Stimulated activated CD4-positive, alpha-beta T cell treated with anti-CD3 and anti-CD28 coated beads, Interleukin-12 subunit alpha, Interleukin-12 subunit beta, amount 100 ng/mL, for 4 hours (primary cell): ENCODE measurements around the gene RGS10.
"Not testable (repeated sequence)": the region's sequence is repeated elsewhere in the genome, so short reads cannot be mapped to it uniquely, and the experiment has no call there.

Source experiments
- DNase-seq: peaks from one replicate; pipeline ENCODE4 v3.0.0-alpha.2; 2020

RGS10 gene

DNA sequence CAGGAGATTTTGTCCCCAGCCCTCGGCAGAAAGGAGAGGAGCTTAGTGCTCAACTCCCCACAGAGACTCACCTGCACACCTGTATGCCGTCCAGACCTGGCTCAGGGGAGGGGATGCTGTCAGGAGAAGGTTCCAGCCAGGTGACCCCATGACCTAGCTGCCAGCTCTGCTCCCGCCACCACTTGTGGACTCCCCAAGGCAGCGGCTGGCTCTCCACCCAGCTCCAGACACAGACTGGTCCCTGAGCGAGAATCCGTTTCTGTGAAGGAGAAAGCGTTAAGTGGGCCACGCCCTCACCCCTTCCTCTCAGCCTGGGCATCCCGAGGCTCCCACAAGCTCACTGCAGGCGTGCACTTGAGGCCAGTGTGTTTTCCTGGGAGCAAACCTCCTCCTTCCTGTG lies 76.4 kb downstream of the RGS10 start:
- no peak for DNase-seq

DNA sequence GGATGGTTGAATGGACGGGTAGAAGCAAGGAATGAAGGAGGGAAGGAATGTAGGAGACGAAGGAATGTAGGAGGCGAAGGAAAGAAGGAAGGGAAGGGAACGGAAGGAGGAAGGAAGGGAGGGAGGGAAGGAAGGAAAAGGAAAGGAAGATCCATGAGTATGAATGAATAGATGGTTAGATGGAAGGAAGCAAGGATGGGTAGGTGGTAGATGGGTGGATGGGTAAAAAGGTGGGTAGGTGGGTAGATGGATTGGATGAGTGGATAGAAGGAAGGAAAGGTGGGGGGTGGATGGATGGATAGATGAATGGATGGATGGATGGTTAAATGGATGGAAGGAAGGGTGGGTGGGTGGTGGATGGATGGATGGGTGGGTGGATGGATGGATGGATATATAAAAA lies 77.4 kb downstream of the RGS10 start:
- no peak for DNase-seq

DNA sequence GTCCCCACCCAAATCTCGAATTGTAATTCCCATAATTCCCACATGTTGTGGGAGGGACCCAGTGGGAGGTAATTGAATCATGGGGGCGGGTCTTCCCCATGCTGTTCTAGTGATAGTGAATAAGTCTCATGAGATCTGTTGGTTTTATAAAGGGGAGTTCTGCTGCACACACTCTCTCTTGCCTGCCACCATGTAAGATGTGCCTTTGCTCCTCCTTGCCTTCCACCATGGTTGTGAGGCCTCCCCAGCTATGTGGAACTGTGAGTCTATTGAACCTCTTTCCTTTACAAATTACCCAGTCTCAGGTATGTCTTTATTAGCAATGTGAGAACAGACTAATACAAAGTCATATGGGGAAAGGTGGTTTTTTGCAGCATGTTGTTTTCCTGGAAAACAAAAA lies 79.3 kb downstream of the RGS10 start:
- not testable (repeated sequence) for DNase-seq

GRCh38 chr10:119462773-119463172 lies 79.7 kb downstream of the RGS10 start:
- no peak for DNase-seq

GRCh38 chr10:119461923-119462322 lies 80.6 kb downstream of the RGS10 start:
- DNase-seq: no peak

DNA sequence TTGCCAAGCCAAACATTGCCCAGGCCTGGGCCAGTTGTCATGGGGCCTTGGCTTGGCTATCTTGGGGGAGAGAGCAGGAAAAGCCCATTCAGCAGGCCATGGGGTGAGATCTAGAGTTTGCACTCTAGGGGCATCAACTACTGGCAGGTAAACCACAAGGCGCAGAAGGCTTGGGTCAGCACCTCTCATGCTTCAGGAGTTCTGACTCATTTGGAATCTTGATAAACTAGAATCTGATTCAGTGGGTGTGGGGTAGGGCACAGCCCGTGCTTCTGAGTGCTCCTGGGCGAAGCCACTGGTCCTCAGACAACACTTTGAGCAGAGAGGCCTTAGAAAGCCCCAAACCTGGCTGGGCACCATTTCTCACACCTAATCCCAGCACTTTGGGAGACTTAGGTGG lies 81.1 kb downstream of the RGS10 start:
- no peak for DNase-seq

- DNase-seq: no peak
These were observed 81.9 kb downstream of the RGS10 start for GRCh38 chr10:119460369-119461195.

- DNase-seq: no peak
These were observed 82.7 kb downstream of the RGS10 start for GRCh38 chr10:119459681-119460340.

- no peak for DNase-seq
These were observed 84.4 kb downstream of the RGS10 start for GRCh38 chr10:119457966-119458766.

GRCh38 chr10:119456435-119456810 lies 86.1 kb downstream of the RGS10 start:
- no peak for DNase-seq

GRCh38 chr10:119455609-119456434 lies 86.7 kb downstream of the RGS10 start:
- DNase-seq: no peak

- DNase-seq: no peak
These were observed 87.5 kb downstream of the RGS10 start for GRCh38 chr10:119454990-119455389.

- DNase-seq: no peak
These were observed 88.2 kb downstream of the RGS10 start for GRCh38 chr10:119454316-119454715.

GRCh38 chr10:119453313-119453712 lies 89.2 kb downstream of the RGS10 start:
- no peak for DNase-seq

DNA sequence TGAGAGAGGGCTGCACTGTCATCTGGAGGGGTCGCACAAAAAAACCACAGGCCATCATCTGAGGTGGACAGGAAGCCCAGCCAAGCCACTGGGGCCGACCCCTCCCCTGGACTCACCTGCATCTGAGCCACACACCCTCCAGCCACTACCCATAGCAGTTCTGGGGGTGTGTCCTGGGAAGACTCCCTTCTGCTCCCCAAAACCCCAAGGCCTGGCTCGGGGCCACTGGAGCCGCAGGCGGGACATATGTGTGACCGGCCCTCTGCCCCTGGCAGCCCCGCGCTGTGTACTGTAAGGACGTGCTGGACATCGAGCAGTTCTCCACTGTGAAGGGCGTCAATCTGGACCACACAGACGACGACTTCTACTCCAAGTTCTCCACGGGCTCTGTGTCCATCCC lies 90.1 kb downstream of the RGS10 start:
- no peak for DNase-seq

- no peak for DNase-seq
These were observed 91.1 kb downstream of the RGS10 start for GRCh38 chr10:119451300-119451896.

GRCh38 chr10:119450606-119451299 lies 91.8 kb downstream of the RGS10 start:
- no peak for DNase-seq
